NCI-H526 treated with DMSO at 0.1 percent for 48 hours (cell line): ENCODE measurements around the gene JAGN1.
"Not testable (repeated sequence)": the region's sequence is repeated elsewhere in the genome, so short reads cannot be mapped to it uniquely, and the experiment has no call there.

Experiments
- DNase-seq: peaks from one replicate; lab custom pipeline; 2025; lab: John Stamatoyannopoulos, UW

Gene JAGN1

DNA sequence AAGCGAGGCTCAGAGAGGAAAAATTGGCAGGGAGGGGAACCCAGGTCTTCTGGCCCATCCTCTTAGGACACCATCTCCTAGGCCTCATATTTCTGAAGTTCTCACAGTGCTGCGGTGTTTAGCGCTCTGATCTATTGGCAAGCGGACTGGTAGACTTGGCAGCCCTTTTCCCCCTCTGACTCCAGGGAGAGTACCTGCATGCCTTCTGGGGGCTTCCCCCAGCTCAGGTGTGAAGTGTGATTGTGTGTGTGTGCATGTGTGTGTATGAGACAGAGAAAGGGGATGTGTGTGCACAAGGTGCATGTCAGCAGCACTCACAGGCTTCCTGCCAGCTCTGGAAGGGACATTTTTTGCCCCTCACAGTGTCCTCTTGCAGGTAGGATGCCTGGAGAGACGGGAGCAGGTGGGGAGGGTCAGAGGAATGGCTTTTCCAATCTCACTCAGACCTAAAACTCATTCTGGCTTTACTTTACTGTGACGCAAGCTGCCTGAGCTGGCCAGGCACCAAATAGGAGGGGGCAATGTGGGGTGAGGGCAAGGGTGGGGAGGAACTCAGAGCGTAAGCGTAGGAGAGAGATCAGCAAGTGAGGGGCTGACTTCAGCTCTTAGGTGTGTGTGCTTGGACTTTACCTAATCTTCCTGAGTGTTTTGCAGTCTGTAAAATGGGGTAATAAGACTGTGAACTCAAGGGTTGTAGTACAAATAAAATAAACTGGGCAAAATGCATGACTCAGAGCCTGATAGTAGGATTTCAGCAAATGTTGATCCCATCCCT lies 8.2 kb downstream of the JAGN1 start:
- no peak for DNase-seq

- DNase-seq: no peak
These were observed 8.9 kb downstream of the JAGN1 start for GRCh38 chr3:9899289-9899791.

DNA sequence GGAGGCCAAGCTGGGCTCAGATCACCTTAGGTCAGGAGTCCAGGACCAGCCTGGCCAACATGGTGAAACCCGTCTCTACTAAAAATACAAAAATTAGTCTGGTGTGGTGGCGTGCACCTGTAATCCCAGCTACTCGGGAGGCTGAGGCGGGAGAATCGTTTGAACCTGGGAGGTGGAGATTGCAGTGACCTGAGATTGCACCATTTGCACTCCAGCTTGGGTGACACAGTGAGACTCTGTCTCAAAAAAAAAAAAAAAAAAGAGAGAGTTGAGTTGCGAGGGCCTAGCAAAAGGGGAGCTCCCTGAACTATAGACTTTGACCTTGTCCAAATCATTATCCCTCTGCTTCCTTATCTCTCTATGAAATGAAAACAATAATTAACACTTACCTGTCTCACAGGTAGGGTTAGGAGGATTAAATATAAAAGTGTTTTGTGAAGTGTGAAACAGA lies 10.6 kb downstream of the JAGN1 start:
- DNase-seq: not testable (repeated sequence)

GRCh38 chr3:9901967-9902366 lies 11.6 kb downstream of the JAGN1 start:
- no peak for DNase-seq

- DNase-seq: no peak
These were observed 12.2 kb downstream of the JAGN1 start, which contains the start of gene IL17RE for GRCh38 chr3:9902372-9903237. Gene IL17RE, plus strand, starts transcription at chr3:9902848. Its CDS starts 85 bp downstream, at chr3:9902933.

- no peak for DNase-seq
These were observed 12.8 kb downstream of the JAGN1 start for GRCh38 chr3:9903238-9903624.

DNA sequence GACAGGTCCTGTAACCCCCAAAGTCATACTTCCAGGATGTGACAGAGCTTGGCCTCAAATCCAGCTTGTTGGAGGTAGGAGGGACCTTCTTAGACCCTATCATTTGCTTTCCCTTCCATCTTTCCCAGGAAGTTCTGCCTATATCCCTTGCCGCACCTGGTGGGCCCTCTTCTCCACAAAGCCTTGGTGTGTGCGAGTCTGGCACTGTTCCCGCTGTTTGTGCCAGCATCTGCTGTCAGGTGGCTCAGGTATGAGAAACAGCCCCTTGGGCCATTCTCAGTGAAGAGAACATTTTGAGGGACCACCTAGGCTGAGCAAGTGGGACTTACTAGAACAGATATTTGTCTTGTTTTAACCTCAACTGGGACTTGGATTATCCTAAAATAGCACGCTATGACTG lies 13.5 kb downstream of the JAGN1 start:
- no peak for DNase-seq

DNA sequence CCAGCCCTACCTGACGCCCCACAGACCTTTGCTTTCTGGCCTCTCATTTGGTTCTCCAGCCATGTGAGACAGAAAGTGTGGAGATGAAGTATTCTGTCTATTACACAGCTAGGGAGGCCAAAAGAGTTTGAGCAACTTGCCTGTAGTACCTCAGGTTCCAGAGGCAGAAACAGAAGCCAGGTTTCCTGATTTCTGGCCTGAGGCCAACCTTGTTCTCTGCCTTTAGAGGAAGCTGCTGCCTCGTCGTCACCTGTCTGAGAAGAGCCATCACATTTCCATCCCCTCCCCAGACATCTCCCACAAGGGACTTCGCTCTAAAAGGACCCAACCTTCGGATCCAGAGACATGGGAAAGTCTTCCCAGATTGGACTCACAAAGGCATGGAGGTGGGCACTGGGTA lies 16.1 kb downstream of the JAGN1 start:
- no peak for DNase-seq

DNA sequence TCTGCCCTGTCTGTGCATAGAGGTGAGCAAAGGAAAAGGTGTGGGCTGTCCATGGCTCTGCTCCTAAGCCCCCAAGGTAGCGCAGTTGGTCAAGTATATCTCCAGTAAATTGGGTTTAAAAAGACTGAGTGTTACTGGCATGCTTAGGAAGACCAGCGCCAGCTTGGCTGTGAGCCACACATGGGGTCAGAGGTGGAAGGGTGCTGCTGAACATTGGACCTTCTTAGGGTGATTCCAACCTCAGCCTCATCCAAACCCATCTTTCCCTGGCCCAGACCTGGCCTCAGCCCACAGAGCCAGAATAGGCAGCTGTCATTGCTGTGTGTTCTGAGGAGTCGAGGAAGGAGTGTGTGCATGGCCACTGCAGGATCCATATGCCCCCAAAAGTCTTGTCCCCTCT lies 17.9 kb downstream of the JAGN1 start:
- DNase-seq: no peak

DNA sequence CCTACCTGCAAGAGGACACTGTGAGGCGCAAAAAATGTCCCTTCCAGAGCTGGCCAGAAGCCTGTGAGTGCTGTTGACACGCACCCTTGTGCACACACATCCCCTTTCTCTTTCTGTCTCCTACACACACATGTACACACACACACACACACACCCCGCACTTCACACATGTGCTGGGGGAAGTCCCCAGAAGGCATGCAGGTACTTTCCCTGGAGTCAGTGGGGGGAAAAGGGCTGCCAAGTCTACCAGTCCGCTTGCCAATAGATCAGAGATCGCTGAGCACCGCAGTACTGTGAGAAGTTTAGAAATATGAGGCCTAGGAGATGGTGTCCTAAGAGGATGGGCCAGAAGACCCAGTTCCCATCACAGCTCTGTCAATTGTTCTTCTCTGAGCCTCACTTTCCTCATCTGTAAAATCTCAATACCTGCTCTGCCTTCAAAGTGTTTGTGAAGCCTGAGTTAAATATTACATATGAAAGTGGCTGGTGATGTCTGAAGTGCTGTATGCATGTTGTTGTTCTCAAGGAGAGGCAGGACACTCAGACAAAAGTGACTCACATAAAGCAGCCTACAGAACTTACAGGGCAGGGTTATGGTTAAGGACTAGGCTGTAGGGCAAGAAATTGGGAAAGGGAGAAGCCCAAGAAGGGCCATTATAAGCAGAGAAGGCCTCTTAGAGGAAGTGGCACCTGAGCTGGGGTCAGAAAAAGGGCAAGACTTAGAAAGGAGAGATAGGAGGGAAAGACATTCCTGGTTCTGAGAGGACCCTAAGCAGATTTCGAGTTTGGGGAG lies 19.0 kb downstream of the JAGN1 start:
- DNase-seq: no peak

GRCh38 chr3:9911863-9912262 lies 21.5 kb downstream of the JAGN1 start:
- DNase-seq: no peak

GRCh38 chr3:9912294-9912935 lies 22.0 kb downstream of the JAGN1 start:
- no peak for DNase-seq

- DNase-seq: no peak
These were observed 23.2 kb downstream of the JAGN1 start for GRCh38 chr3:9913601-9914000.

DNA sequence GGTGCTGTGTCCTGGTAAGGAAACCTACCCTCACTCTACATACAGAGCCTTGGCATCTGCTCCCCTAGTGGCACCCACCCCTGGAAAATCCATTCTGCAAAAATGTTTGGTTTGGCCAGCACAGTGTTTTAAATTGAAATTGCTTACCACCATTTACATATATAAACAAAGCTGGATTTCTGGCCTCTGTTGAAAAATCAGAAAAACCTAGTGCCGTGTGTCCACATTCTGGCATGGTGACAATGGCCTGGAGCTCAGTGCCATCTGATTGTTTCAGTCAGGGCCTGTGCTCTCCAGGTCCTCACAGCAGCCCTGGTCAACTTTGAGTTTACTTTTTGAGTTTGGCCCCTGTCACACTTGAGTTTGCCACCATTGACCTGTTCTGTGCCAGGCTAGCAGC lies 23.6 kb downstream of the JAGN1 start:
- DNase-seq: no peak

DNA sequence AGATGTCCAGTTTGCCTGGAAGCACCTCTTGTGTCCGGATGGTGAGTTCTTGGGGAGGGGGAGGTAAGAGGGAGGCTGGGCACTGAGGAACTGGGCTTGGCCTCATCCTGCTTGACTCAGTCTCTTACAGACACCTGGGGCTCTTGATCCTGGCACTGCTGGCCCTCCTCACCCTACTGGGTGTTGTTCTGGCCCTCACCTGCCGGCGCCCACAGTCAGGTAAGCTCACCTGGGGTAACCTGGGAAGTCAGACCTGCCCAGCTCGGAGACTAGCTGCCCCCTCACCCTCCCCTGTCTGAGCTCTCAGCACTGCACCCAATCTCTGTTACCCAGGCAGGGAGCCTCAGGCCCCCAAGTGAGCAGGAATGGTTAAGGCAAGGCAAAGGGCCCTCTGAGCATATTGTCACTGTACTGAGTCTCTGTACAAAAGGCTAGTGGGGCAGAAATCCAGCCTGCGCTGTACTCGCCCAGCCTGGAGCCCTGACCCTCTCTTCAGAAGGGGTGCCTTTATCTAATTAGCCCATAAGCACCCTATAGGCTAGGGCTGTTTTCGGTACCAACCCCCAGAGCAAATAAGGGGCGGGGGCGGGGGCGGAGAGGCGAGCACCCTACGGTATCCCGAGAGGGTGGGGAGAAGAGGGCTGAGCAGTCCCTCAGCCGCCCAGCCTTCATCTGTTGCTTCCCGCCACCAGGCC lies 24.3 kb downstream of the JAGN1 start:
- no peak for DNase-seq

DNA sequence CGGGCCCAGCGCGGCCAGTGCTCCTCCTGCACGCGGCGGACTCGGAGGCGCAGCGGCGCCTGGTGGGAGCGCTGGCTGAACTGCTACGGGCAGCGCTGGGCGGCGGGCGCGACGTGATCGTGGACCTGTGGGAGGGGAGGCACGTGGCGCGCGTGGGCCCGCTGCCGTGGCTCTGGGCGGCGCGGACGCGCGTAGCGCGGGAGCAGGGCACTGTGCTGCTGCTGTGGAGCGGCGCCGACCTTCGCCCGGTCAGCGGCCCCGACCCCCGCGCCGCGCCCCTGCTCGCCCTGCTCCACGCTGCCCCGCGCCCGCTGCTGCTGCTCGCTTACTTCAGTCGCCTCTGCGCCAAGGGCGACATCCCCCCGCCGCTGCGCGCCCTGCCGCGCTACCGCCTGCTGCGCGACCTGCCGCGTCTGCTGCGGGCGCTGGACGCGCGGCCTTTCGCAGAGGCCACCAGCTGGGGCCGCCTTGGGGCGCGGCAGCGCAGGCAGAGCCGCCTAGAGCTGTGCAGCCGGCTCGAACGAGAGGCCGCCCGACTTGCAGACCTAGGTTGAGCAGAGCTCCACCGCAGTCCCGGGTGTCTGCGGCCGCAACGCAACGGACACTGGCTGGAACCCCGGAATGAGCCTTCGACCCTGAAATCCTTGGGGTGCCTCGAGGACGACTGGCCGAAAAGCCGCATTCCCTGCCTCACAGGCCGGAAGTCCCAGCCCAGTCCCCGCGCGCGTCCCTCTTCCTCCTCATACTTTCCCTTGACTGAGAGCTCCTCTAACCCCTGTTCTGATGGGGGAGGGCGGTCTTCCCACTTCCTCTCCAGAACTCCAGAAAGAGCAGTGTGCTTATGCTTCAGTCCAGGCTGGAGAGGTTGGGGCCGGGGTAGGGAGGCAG lies 25.1 kb downstream of the JAGN1 start:
- DNase-seq: peak; percentile 27

- DNase-seq: no peak
These were observed 25.9 kb downstream of the JAGN1 start for GRCh38 chr3:9916346-9916733.

GRCh38 chr3:9916734-9917680 lies 26.6 kb downstream of the JAGN1 start, which contains the start of gene IL17RC:
Gene IL17RC, plus strand, starts transcription at chr3:9917098. Its CDS starts 218 bp downstream, at chr3:9917316.
- peak; percentile 53 for DNase-seq

- no peak for DNase-seq
These were observed 27.4 kb downstream of the JAGN1 start for GRCh38 chr3:9917820-9918219.
